KMS-11 (cell line): ENCODE measurements around the gene DPPA5.
"Not testable (repeated sequence)": the region's sequence is repeated elsewhere in the genome, so short reads cannot be mapped to it uniquely, and the experiment has no call there.

Source experiments
- H2AFZ ChIP-seq: fragments of 200-600 bp; sonication (generic); 2 replicates; pipeline ENCODE4 v1.6.1; 2016; ENCODE audit warnings: antibody characterized with exemption, mixed run types, low read depth
- H3K27ac ChIP-seq: fragments of 200-600 bp; sonication (generic); 2 replicates; pipeline ENCODE4 v1.6.1; 2016; ENCODE audit warnings: mild to moderate bottlenecking, mixed run types
- H3K27me3 ChIP-seq: fragments of 200-600 bp; sonication (generic); 2 replicates; pipeline ENCODE4 v1.6.1; 2017; ENCODE audit warnings: mild to moderate bottlenecking, low read depth, mixed run types, moderate library complexity; ENCODE audit not compliant: insufficient read depth
- H3K36me3 ChIP-seq: fragments of 200-600 bp; sonication (generic); 2 replicates; pipeline ENCODE4 v1.6.1; 2017; ENCODE audit warnings: mild to moderate bottlenecking, mixed run types; ENCODE audit not compliant: insufficient read depth
- H3K4me1 ChIP-seq: fragments of 200-600 bp; sonication (generic); 2 replicates; pipeline ENCODE4 v1.6.1; 2016; ENCODE audit warnings: mild to moderate bottlenecking, low read depth, mixed run types; ENCODE audit not compliant: poor library complexity, severe bottlenecking
- H3K4me2 ChIP-seq: fragments of 200-600 bp; sonication (generic); 2 replicates; pipeline ENCODE4 v1.7.0; 2016; ENCODE audit warnings: mild to moderate bottlenecking, mixed run types
- H3K4me3 ChIP-seq: fragments of 200-600 bp; sonication (generic); IDR thresholded peaks from 2 replicates; pipeline ENCODE4 v1.6.1; 2017; ENCODE audit warnings: low read depth, low read length, mixed read lengths; ENCODE audit not compliant: insufficient read depth
- H3K79me2 ChIP-seq: fragments of 200-600 bp; sonication (generic); 2 replicates; pipeline ENCODE4 v1.6.1; 2016; ENCODE audit warnings: low read depth, mixed run types; ENCODE audit not compliant: insufficient read depth
- H3K9ac ChIP-seq: fragments of 200-600 bp; sonication (generic); 2 replicates; pipeline ENCODE4 v1.6.1; 2016; ENCODE audit warnings: mild to moderate bottlenecking, mixed run types
- H4K20me1 ChIP-seq: fragments of 200-600 bp; sonication (generic); 2 replicates; pipeline ENCODE4 v1.6.1; 2016; ENCODE audit warnings: mild to moderate bottlenecking, mixed run types; ENCODE audit not compliant: insufficient read depth
- CTCF ChIP-seq: fragments of 200-600 bp; sonication (generic); conservative IDR thresholded peaks from 2 replicates; pipeline ENCODE4 v1.6.1; 2017; ENCODE audit warnings: low read depth, mild to moderate bottlenecking, antibody characterized with exemption, low read length, moderate library complexity, mixed read lengths

DPPA5 gene

GRCh38 chr6:73393278-73393677 lies 39.2 kb upstream of the DPPA5 start:
- Histone ChIP-seq H3K36me3 (no peaks in the 10 kb centered on the region), H3K4me2 (no peak overlapping the region), H3K79me2 (no peaks in the 10 kb centered on the region), H3K27me3 (no peaks in the 10 kb centered on the region), H2AFZ (no peak overlapping the region), H3K9ac (no peak overlapping the region), H4K20me1 (no peaks in the 10 kb centered on the region), H3K27ac (no peak overlapping the region), H3K4me3 (no peak overlapping the region), H3K4me1 (peaks cover 28% of the 10 kb centered on the region)
- TF ChIP-seq CTCF, result no peak

- Histone ChIP-seq H3K4me2 (peak overlapping the region; percentile 0; the same call in 1 of the 2 replicates), H3K4me1 (peaks cover 33% of the 10 kb centered on the region)
- H3K27ac ChIP-seq, H3K36me3 ChIP-seq, H3K4me3 ChIP-seq, H3K79me2 ChIP-seq, H2AFZ ChIP-seq, H3K27me3 ChIP-seq, H3K9ac ChIP-seq, H4K20me1 ChIP-seq: not testable (repeated sequence)
Measured at GRCh38 chr6:73392188-73392587, 38.1 kb upstream of the DPPA5 start.

GRCh38 chr6:73391675-73392074 lies 37.6 kb upstream of the DPPA5 start:
- Histone ChIP-seq H3K79me2 (no peaks in the 10 kb centered on the region), H3K9ac (no peak overlapping the region), H4K20me1 (no peaks in the 10 kb centered on the region), H3K4me3 (no peak overlapping the region), H3K36me3 (no peaks in the 10 kb centered on the region), H3K4me2 (peak overlapping the region; percentile 0; the same call in 1 of the 2 replicates), H3K27me3 (no peaks in the 10 kb centered on the region), H3K27ac (no peak overlapping the region), H3K4me1 (peaks cover 33% of the 10 kb centered on the region), H2AFZ (no peak overlapping the region)
- TF ChIP-seq CTCF, result no peak

GRCh38 chr6:73389854-73390253 lies 35.8 kb upstream of the DPPA5 start:
- no peak for TF ChIP-seq CTCF
- no peak overlapping the region for H3K4me3 ChIP-seq

GRCh38 chr6:73388800-73389512 lies 34.9 kb upstream of the DPPA5 start:
- no peaks in the 10 kb centered on the region for H3K79me2 ChIP-seq
- no peaks in the 10 kb centered on the region for H3K27me3 ChIP-seq
- H3K4me2 ChIP-seq, result peak overlapping the region; percentile 83
- H3K4me1 ChIP-seq, result peaks cover 33% of the 10 kb centered on the region
- peak overlapping the region; percentile 67 for H3K9ac ChIP-seq
- H3K36me3 ChIP-seq, result no peaks in the 10 kb centered on the region
- H4K20me1 ChIP-seq, result no peaks in the 10 kb centered on the region
- no peak overlapping the region for H3K4me3 ChIP-seq
- H3K27ac ChIP-seq, result peak overlapping the region; percentile 65
- peak; percentile 73 for TF ChIP-seq CTCF
- H2AFZ ChIP-seq, result peak overlapping the region; percentile 62

More at GRCh38 chr6:73389854-73390253, 35.8 kb upstream of the DPPA5 start:
- H3K4me2 ChIP-seq, result peak overlapping the region; percentile 83
- peak overlapping the region; percentile 67; the same call in 1 of the 2 replicates for H3K9ac ChIP-seq
- H3K36me3 ChIP-seq, result no peaks in the 10 kb centered on the region
- H2AFZ ChIP-seq, result 0 out of 2 replicates have a peak overlapping the region, but pooled peaks have one; percentile 62
- H4K20me1 ChIP-seq, result no peaks in the 10 kb centered on the region
- H3K27ac ChIP-seq, result peak overlapping the region; percentile 65
- no peaks in the 10 kb centered on the region for H3K79me2 ChIP-seq
- H3K4me1 ChIP-seq, result peaks cover 33% of the 10 kb centered on the region
- H3K27me3 ChIP-seq, result no peaks in the 10 kb centered on the region
